Neuronal stem cell (in vitro differentiated cells): ENCODE results near the gene PRRT1B.

Experiments
- DNase-seq: peaks from one replicate; pipeline ENCODE4 v3.0.0-alpha.2; 2013; ENCODE audit warnings: low spot score
- H2AFZ ChIP-seq: one replicate; pipeline ENCODE4 v1.6.1; 2013; ENCODE audit warnings: mild to moderate bottlenecking, low read length, inconsistent platforms
- H2AK5ac ChIP-seq: 2 replicates; pipeline ENCODE4 v1.6.1; 2013; ENCODE audit warnings: low read depth, mild to moderate bottlenecking, inconsistent platforms, low read length, moderate library complexity, mixed read lengths
- H2BK120ac ChIP-seq: 2 replicates; pipeline ENCODE4 v1.6.1; 2013; ENCODE audit warnings: low read depth, mild to moderate bottlenecking, inconsistent platforms, low read length, moderate library complexity, mixed read lengths
- H2BK12ac ChIP-seq: one replicate; pipeline ENCODE4 v1.6.1; 2013; ENCODE audit warnings: low read length, inconsistent platforms
- H2BK15ac ChIP-seq: 2 replicates; pipeline ENCODE4 v1.6.1; 2013; ENCODE audit warnings: mild to moderate bottlenecking, low read length, inconsistent platforms, mixed read lengths
- H2BK5ac ChIP-seq: one replicate; pipeline ENCODE4 v1.6.1; 2013; ENCODE audit warnings: inconsistent platforms, mild to moderate bottlenecking, low read length, moderate library complexity
- H3K14ac ChIP-seq: one replicate; pipeline ENCODE4 v1.6.1; 2013; ENCODE audit warnings: low read length, inconsistent platforms
- H3K18ac ChIP-seq: 2 replicates; pipeline ENCODE4 v1.6.1; 2013; ENCODE audit warnings: low read length, inconsistent platforms
- H3K23ac ChIP-seq: 2 replicates; pipeline ENCODE4 v1.6.1; 2013; ENCODE audit warnings: low read depth, mild to moderate bottlenecking, mixed read lengths, low read length, inconsistent platforms; ENCODE audit not compliant: poor library complexity
- H3K27ac ChIP-seq: replicated peaks from 3 replicates; pipeline ENCODE4 v1.5.1; 2013; ENCODE audit warnings: low read length, inconsistent platforms
- H3K27me3 ChIP-seq, 3 experiments: 2 replicates each; pipeline ENCODE4 v1.6.1; 2013; ENCODE audit warnings: low read length in 3 of 3, mild to moderate bottlenecking in 2 of 3, inconsistent platforms in 1 of 3, low read depth in 1 of 3, mixed read lengths in 1 of 3, moderate library complexity in 1 of 3; ENCODE audit not compliant: control insufficient read depth in 3 of 3, insufficient read depth in 3 of 3
- H3K36me3 ChIP-seq, 2 donors: replicated peaks in 1 of 2; 2 replicates each; pipeline ENCODE4 v1.6.1; 2013; ENCODE audit warnings: low read length in 2 of 2; ENCODE audit not compliant: control insufficient read depth in 2 of 2, insufficient read depth in 2 of 2
- H3K4ac ChIP-seq: 2 replicates; pipeline ENCODE4 v1.6.1; 2013; ENCODE audit warnings: inconsistent platforms, mild to moderate bottlenecking, low read length, moderate library complexity
- H3K4me1 ChIP-seq, 2 donors: 1 replicate in 1 of 2; 2 replicates in 1 of 2; pipeline ENCODE4 v1.6.1; 2013; ENCODE audit warnings: low read length in 2 of 2, low read depth in 1 of 2; ENCODE audit not compliant: control insufficient read depth in 2 of 2, insufficient read depth in 1 of 2
- H3K4me2 ChIP-seq: one replicate; pipeline ENCODE4 v1.6.1; 2013; ENCODE audit warnings: mild to moderate bottlenecking, low read length, inconsistent platforms; ENCODE audit not compliant: insufficient read depth, poor library complexity, severe bottlenecking
- H3K4me3 ChIP-seq, 2 donors: 2 replicates each; pipeline ENCODE4 v1.5.1; 2013; ENCODE audit warnings: low read length in 2 of 2, mild to moderate bottlenecking in 2 of 2, inconsistent platforms in 1 of 2, moderate library complexity in 1 of 2
- H3K79me1 ChIP-seq: one replicate; pipeline ENCODE4 v1.6.1; 2013; ENCODE audit warnings: low read depth, mild to moderate bottlenecking, inconsistent platforms, low read length, moderate library complexity
- H3K9ac ChIP-seq: one replicate; pipeline ENCODE4 v1.6.1; 2013; ENCODE audit warnings: mild to moderate bottlenecking, low read depth, low read length, inconsistent platforms; ENCODE audit not compliant: poor library complexity
- H3K9me3 ChIP-seq, 2 donors: replicated peaks in 1 of 2; 2 replicates each; pipeline versions ENCODE3 to v1.6.1; 2013; ENCODE audit warnings: low read length in 2 of 2, mild to moderate bottlenecking in 2 of 2, inconsistent platforms in 1 of 2, low read depth in 1 of 2, mixed read lengths in 1 of 2, moderate library complexity in 1 of 2; ENCODE audit not compliant: control insufficient read depth in 2 of 2, insufficient read depth in 1 of 2
- H4K8ac ChIP-seq: one replicate; pipeline ENCODE4 v1.6.1; 2013; ENCODE audit warnings: low read depth, mild to moderate bottlenecking, inconsistent platforms, low read length, moderate library complexity
- H4K91ac ChIP-seq: one replicate; pipeline ENCODE4 v1.6.1; 2013; ENCODE audit warnings: low read length, low read depth, mild to moderate bottlenecking, inconsistent platforms; ENCODE audit not compliant: poor library complexity
- WGBS, 2 donors: extraction: QIAGEN DNeasy Blood & Tissue Kit; methylation state at CpG; one replicate each; pipeline ENCODE4 v1.1.7; 2013; ENCODE audit warnings: missing lambda C conversion rate in 2 of 2, mixed read lengths in 1 of 2; ENCODE audit not compliant: insufficient read length in 2 of 2, insufficient replicate concordance in 1 of 2; ENCODE audit errors: extremely low coverage in 2 of 2; 5-methylcytosine and 5-hydroxymethylcytosine counted together

The PRRT1B gene

DNA sequence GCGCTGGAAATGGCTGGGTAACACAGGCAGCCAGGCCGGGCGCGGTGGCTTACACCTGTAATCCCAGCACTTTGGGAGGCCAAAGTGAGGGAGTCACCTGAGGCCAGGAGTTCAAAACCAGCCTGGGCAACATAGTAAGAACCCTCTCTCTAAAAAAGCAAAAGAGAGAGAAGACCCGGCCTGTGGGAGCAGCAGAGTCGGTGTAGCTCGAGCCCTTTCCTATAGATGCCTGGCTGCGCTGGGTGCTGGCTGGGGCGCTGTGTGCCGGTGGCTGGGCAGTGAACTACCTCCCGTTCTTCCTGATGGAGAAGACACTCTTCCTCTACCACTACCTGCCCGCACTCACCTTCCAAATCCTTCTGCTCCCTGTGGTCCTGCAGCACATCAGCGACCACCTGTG lies 23.5 kb upstream of the PRRT1B start:
- H2AFZ ChIP-seq = no peak overlapping the region
- no peak overlapping the region for H3K4ac ChIP-seq
- H3K4me3 ChIP-seq = no peak overlapping the region
- no peak overlapping the region for H2BK120ac ChIP-seq
- no peak overlapping the region for H3K27ac ChIP-seq
- H3K4me1 ChIP-seq = no peaks in the 10 kb centered on the region
- H2AK5ac ChIP-seq = no peak overlapping the region
- H4K91ac ChIP-seq = no peak overlapping the region
- no peak for DNase-seq
- no peak overlapping the region for H2BK15ac ChIP-seq
- no peak overlapping the region for H3K9ac ChIP-seq
- no peaks in the 10 kb centered on the region for H3K9me3 ChIP-seq
- no CpG with 5 or more reads among the region's 13 CpGs for WGBS, 2 donors
- no peak overlapping the region for H3K14ac ChIP-seq
- no peak overlapping the region for H2BK5ac ChIP-seq
- no peak overlapping the region for H3K18ac ChIP-seq
- peaks cover 80 to 99% of the 10 kb centered on the region in 2 donors for H3K36me3 ChIP-seq
- no peak overlapping the region for H4K8ac ChIP-seq
- peaks cover 4% of the 10 kb centered on the region for H3K79me1 ChIP-seq
- H3K27me3 ChIP-seq = no peaks in the 10 kb centered on the region
- H3K4me2 ChIP-seq = no peak overlapping the region
- H3K23ac ChIP-seq = no peak overlapping the region
- no peak overlapping the region for H2BK12ac ChIP-seq

DNA sequence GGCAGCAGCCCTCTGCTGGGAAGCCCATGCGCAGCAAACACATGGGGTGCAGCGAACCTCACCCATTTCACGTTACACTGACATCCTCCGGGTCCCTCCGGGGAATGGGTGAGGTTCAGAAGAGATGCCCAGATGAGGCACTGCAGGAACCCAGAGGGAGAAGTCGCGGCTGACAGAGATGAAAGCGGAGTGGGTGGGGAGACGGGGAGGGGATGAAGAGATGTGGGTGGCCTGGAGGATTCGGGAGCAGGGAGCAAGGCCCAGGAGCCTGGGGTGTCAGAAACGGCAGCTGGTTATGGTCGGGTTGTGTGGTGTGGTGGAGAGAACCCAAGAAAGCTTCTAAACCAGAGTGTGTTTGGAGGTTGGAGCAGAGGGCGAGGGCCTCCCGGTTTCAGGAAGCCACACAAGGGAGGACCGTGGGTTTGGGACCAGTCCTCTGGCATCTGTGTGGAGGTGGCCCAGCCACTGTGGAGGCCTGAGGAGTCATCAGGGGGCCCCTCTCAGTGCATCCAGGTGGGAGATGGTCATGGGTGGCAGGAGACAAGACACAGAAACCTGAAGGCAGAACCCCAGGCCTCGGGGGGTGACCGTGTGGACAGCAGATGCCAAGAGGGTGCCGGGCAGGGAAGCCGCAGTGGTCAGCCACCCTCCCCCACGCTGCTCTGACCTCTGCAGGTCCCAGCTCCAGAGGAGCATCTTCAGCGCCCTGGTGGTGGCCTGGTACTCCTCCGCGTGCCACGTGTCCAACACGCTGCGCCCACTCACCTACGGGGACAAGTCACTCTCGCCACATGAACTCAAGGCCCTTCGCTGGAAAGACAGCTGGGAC lies 22.9 kb upstream of the PRRT1B start:
- Histone ChIP-seq H3K4me2 (no peak overlapping the region), H3K18ac (no peak overlapping the region), H4K91ac (no peak overlapping the region), H3K4me3 (no peak overlapping the region), H2BK120ac (no peak overlapping the region), H2BK12ac (no peak overlapping the region), H3K27me3 (no peaks in the 10 kb centered on the region), H3K79me1 (peaks cover 4% of the 10 kb centered on the region), H3K23ac (peak overlapping the region; percentile 75), H2BK5ac (no peak overlapping the region), H3K9me3 (no peaks in the 10 kb centered on the region), H2AK5ac (no peak overlapping the region), H3K9ac (peak overlapping the region; percentile 2), H3K4ac (no peak overlapping the region), H3K4me1 (no peaks in the 10 kb centered on the region), H4K8ac (no peak overlapping the region), H2AFZ (no peak overlapping the region), H3K36me3 (peaks cover 79 to 100% of the 10 kb centered on the region in 2 donors), H3K27ac (no peak overlapping the region), H2BK15ac (no peak overlapping the region), H3K14ac (peak overlapping the region; percentile 14)
- DNase-seq = no peak
- WGBS, 2 donors = no CpG with 5 or more reads among the region's 29 CpGs

GRCh38 chr9:131523086-131523388 lies 22.3 kb upstream of the PRRT1B start:
- H3K4me1 ChIP-seq = no peaks in the 10 kb centered on the region
- no peak overlapping the region for H2AK5ac ChIP-seq
- no peaks in the 10 kb centered on the region for H3K9me3 ChIP-seq
- DNase-seq = no peak
- H3K18ac ChIP-seq = no peak overlapping the region
- no peak overlapping the region for H2AFZ ChIP-seq
- no peak overlapping the region for H4K91ac ChIP-seq
- H3K9ac ChIP-seq = peak overlapping the region; percentile 2
- peak overlapping the region; percentile 14 for H3K14ac ChIP-seq
- WGBS, 2 donors = no CpG with 5 or more reads among the region's 9 CpGs
- H3K4me2 ChIP-seq = no peak overlapping the region
- H4K8ac ChIP-seq = no peak overlapping the region
- no peak overlapping the region for H2BK15ac ChIP-seq
- H3K27me3 ChIP-seq = no peaks in the 10 kb centered on the region
- H3K4ac ChIP-seq = no peak overlapping the region
- H3K27ac ChIP-seq = no peak overlapping the region
- no peak overlapping the region for H2BK12ac ChIP-seq
- H2BK5ac ChIP-seq = no peak overlapping the region
- no peak overlapping the region for H3K4me3 ChIP-seq
- peak overlapping the region; percentile 75 for H3K23ac ChIP-seq
- H3K79me1 ChIP-seq = peaks cover 4% of the 10 kb centered on the region
- no peak overlapping the region for H2BK120ac ChIP-seq
- H3K36me3 ChIP-seq = peaks cover 76 to 100% of the 10 kb centered on the region in 2 donors

- Histone ChIP-seq H3K9me3 (no peaks in the 10 kb centered on the region), H3K36me3 (peaks cover 77 to 100% of the 10 kb centered on the region in 2 donors), H2BK15ac (no peak overlapping the region), H2BK120ac (no peak overlapping the region), H3K4me1 (no peaks in the 10 kb centered on the region), H3K14ac (no peak overlapping the region), H2BK12ac (no peak overlapping the region), H4K91ac (no peak overlapping the region), H3K27me3 (no peaks in the 10 kb centered on the region), H3K79me1 (peaks cover 4% of the 10 kb centered on the region), H3K9ac (peak overlapping the region; percentile 70), H2AFZ (no peak overlapping the region), H3K4ac (no peak overlapping the region), H3K23ac (peak overlapping the region; percentile 76), H3K18ac (no peak overlapping the region), H2AK5ac (no peak overlapping the region), H2BK5ac (no peak overlapping the region), H3K27ac (no peak overlapping the region), H4K8ac (peak overlapping the region; percentile 89), H3K4me2 (no peak overlapping the region), H3K4me3 (peak overlapping the region in 1 of 2 donors; percentile 16)
- no peak for DNase-seq
- WGBS, 2 donors = no CpG with 5 or more reads among the region's 29 CpGs
Observed at GRCh38 chr9:131523451-131524435, 21.6 kb upstream of the PRRT1B start.
